CD4-positive, alpha-beta T cell treated with Interferon alpha-2 for 1 hour (primary cell): ENCODE measurements around the gene ITPA.

Source experiments
- DNase-seq, 2 donors: peaks; one replicate each; pipeline ENCODE4 v3.0.0-alpha.2; 2020 to 2022

The ITPA gene

GRCh38 chr20:3246682-3247081 is 37.4 kb downstream of the ITPA start:
- no peak for DNase-seq

GRCh38 chr20:3247638-3248037 is 38.3 kb downstream of the ITPA start:
- no peak for DNase-seq

GRCh38 chr20:3248167-3248992 is 39.1 kb downstream of the ITPA start:
- peak in 1 of 2 donors; percentile 12 for DNase-seq

GRCh38 chr20:3248993-3249347 is 39.7 kb downstream of the ITPA start:
- DNase-seq = no peak

GRCh38 chr20:3250091-3250504 is 40.8 kb downstream of the ITPA start:
- no peak for DNase-seq

- DNase-seq = no peak
These were observed 42.5 kb downstream of the ITPA start for GRCh38 chr20:3251806-3252205.

GRCh38 chr20:3255728-3256127 is 46.4 kb downstream of the ITPA start:
- DNase-seq = no peak

GRCh38 chr20:3258429-3258828 is 49.1 kb downstream of the ITPA start:
- no peak for DNase-seq

GRCh38 chr20:3262566-3262965 is 53.3 kb downstream of the ITPA start:
- no peak for DNase-seq

- DNase-seq = no peak
These were observed 60.8 kb downstream of the ITPA start for GRCh38 chr20:3270051-3270450.

- no peak for DNase-seq
These were observed 64.1 kb downstream of the ITPA start for GRCh38 chr20:3273371-3273770.
